Neuronal stem cell (in vitro differentiated cells): ENCODE results near the gene MTNR1A.
A peak's percentile ranks its signal among the peaks of the same experiment; 100 is the strongest.

ENCODE experiments used
- DNase-seq: peaks from one replicate; pipeline ENCODE4 v3.0.0-alpha.2; 2013; ENCODE audit warnings: low spot score
- H2AFZ ChIP-seq: one replicate; pipeline ENCODE4 v1.6.1; 2013; ENCODE audit warnings: mild to moderate bottlenecking, low read length, inconsistent platforms
- H2AK5ac ChIP-seq: 2 replicates; pipeline ENCODE4 v1.6.1; 2013; ENCODE audit warnings: low read depth, mild to moderate bottlenecking, inconsistent platforms, low read length, moderate library complexity, mixed read lengths
- H2BK120ac ChIP-seq: 2 replicates; pipeline ENCODE4 v1.6.1; 2013; ENCODE audit warnings: low read depth, mild to moderate bottlenecking, inconsistent platforms, low read length, moderate library complexity, mixed read lengths
- H2BK12ac ChIP-seq: one replicate; pipeline ENCODE4 v1.6.1; 2013; ENCODE audit warnings: low read length, inconsistent platforms
- H2BK15ac ChIP-seq: 2 replicates; pipeline ENCODE4 v1.6.1; 2013; ENCODE audit warnings: mild to moderate bottlenecking, low read length, inconsistent platforms, mixed read lengths
- H2BK5ac ChIP-seq: one replicate; pipeline ENCODE4 v1.6.1; 2013; ENCODE audit warnings: inconsistent platforms, mild to moderate bottlenecking, low read length, moderate library complexity
- H3K14ac ChIP-seq: one replicate; pipeline ENCODE4 v1.6.1; 2013; ENCODE audit warnings: low read length, inconsistent platforms
- H3K18ac ChIP-seq: 2 replicates; pipeline ENCODE4 v1.6.1; 2013; ENCODE audit warnings: low read length, inconsistent platforms
- H3K23ac ChIP-seq: 2 replicates; pipeline ENCODE4 v1.6.1; 2013; ENCODE audit warnings: low read depth, mild to moderate bottlenecking, mixed read lengths, low read length, inconsistent platforms; ENCODE audit not compliant: poor library complexity
- H3K27ac ChIP-seq: replicated peaks from 3 replicates; pipeline ENCODE4 v1.5.1; 2013; ENCODE audit warnings: low read length, inconsistent platforms
- H3K27me3 ChIP-seq, 3 experiments: 2 replicates each; pipeline ENCODE4 v1.6.1; 2013; ENCODE audit warnings: low read length in 3 of 3, mild to moderate bottlenecking in 2 of 3, inconsistent platforms in 1 of 3, low read depth in 1 of 3, mixed read lengths in 1 of 3, moderate library complexity in 1 of 3; ENCODE audit not compliant: control insufficient read depth in 3 of 3, insufficient read depth in 3 of 3
- H3K36me3 ChIP-seq, 2 donors: replicated peaks in 1 of 2; 2 replicates each; pipeline ENCODE4 v1.6.1; 2013; ENCODE audit warnings: low read length in 2 of 2; ENCODE audit not compliant: control insufficient read depth in 2 of 2, insufficient read depth in 2 of 2
- H3K4ac ChIP-seq: 2 replicates; pipeline ENCODE4 v1.6.1; 2013; ENCODE audit warnings: inconsistent platforms, mild to moderate bottlenecking, low read length, moderate library complexity
- H3K4me1 ChIP-seq, 2 donors: 1 replicate in 1 of 2; 2 replicates in 1 of 2; pipeline ENCODE4 v1.6.1; 2013; ENCODE audit warnings: low read length in 2 of 2, low read depth in 1 of 2; ENCODE audit not compliant: control insufficient read depth in 2 of 2, insufficient read depth in 1 of 2
- H3K4me2 ChIP-seq: one replicate; pipeline ENCODE4 v1.6.1; 2013; ENCODE audit warnings: mild to moderate bottlenecking, low read length, inconsistent platforms; ENCODE audit not compliant: insufficient read depth, poor library complexity, severe bottlenecking
- H3K4me3 ChIP-seq, 2 donors: 2 replicates each; pipeline ENCODE4 v1.5.1; 2013; ENCODE audit warnings: low read length in 2 of 2, mild to moderate bottlenecking in 2 of 2, inconsistent platforms in 1 of 2, moderate library complexity in 1 of 2
- H3K79me1 ChIP-seq: one replicate; pipeline ENCODE4 v1.6.1; 2013; ENCODE audit warnings: low read depth, mild to moderate bottlenecking, inconsistent platforms, low read length, moderate library complexity
- H3K9ac ChIP-seq: one replicate; pipeline ENCODE4 v1.6.1; 2013; ENCODE audit warnings: mild to moderate bottlenecking, low read depth, low read length, inconsistent platforms; ENCODE audit not compliant: poor library complexity
- H3K9me3 ChIP-seq, 2 donors: replicated peaks in 1 of 2; 2 replicates each; pipeline versions ENCODE3 to v1.6.1; 2013; ENCODE audit warnings: low read length in 2 of 2, mild to moderate bottlenecking in 2 of 2, inconsistent platforms in 1 of 2, low read depth in 1 of 2, mixed read lengths in 1 of 2, moderate library complexity in 1 of 2; ENCODE audit not compliant: control insufficient read depth in 2 of 2, insufficient read depth in 1 of 2
- H4K8ac ChIP-seq: one replicate; pipeline ENCODE4 v1.6.1; 2013; ENCODE audit warnings: low read depth, mild to moderate bottlenecking, inconsistent platforms, low read length, moderate library complexity
- H4K91ac ChIP-seq: one replicate; pipeline ENCODE4 v1.6.1; 2013; ENCODE audit warnings: low read length, low read depth, mild to moderate bottlenecking, inconsistent platforms; ENCODE audit not compliant: poor library complexity
- WGBS, 2 donors: extraction: QIAGEN DNeasy Blood & Tissue Kit; methylation state at CpG; one replicate each; pipeline ENCODE4 v1.1.7; 2013; ENCODE audit warnings: missing lambda C conversion rate in 2 of 2, mixed read lengths in 1 of 2; ENCODE audit not compliant: insufficient read length in 2 of 2, insufficient replicate concordance in 1 of 2; ENCODE audit errors: extremely low coverage in 2 of 2; 5-methylcytosine and 5-hydroxymethylcytosine counted together

Gene MTNR1A

GRCh38 chr4:186545436-186545835 is 9.9 kb downstream of the MTNR1A start:
- Histone ChIP-seq H4K8ac (no peak overlapping the region), H3K4me3 (no peak overlapping the region)
- whole genome bisulfite sequencing, 2 donors = no CpG with 5 or more reads among the region's 7 CpGs

DNA sequence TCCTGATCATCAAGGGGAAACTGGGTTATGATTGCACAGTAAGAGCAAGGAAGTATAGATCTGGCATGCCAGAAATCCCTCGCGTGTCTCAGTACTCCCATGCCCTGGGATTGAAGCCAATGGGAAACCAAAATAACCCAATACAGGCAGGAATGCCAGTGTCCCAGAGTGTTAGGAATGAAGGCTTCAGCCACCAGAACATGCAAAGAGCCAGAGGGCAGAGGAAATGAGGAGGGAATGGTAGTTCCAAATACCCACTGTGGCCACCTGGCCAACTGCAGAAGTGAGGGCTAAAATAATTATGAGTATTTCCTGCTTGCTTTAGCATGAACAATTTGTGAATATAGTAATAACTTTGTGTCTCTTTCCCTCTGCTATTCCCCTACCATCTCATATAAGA is 12.2 kb downstream of the MTNR1A start:
- Histone ChIP-seq H2AK5ac (no peak overlapping the region), H3K27me3 (peaks cover 0 to 7% (median 0%) of the 10 kb centered on the region in 3 experiments), H3K79me1 (peaks cover 2% of the 10 kb centered on the region), H2BK120ac (no peak overlapping the region), H4K91ac (no peak overlapping the region), H2AFZ (no peak overlapping the region), H3K4me1 (no peaks in the 10 kb centered on the region), H3K27ac (no peak overlapping the region), H3K9me3 (peaks cover 0 to 6% of the 10 kb centered on the region in 2 donors), H3K36me3 (no peaks in the 10 kb centered on the region), H3K4me3 (no peak overlapping the region), H2BK15ac (no peak overlapping the region), H3K23ac (no peak overlapping the region), H3K14ac (no peak overlapping the region), H3K4me2 (no peak overlapping the region), H3K18ac (no peak overlapping the region), H3K9ac (no peak overlapping the region), H2BK12ac (no peak overlapping the region), H4K8ac (no peak overlapping the region), H3K4ac (no peak overlapping the region), H2BK5ac (no peak overlapping the region)
- no peak for DNase-seq
- WGBS, 2 donors = no CpG with 5 or more reads among the region's 2 CpGs

More at GRCh38 chr4:186545436-186545835, 9.9 kb downstream of the MTNR1A start:
- H4K91ac ChIP-seq = no peak overlapping the region
- no peak overlapping the region for H3K4me2 ChIP-seq
- no peak overlapping the region for H2BK12ac ChIP-seq
- no peaks in the 10 kb centered on the region for H3K36me3 ChIP-seq
- H3K23ac ChIP-seq = peak overlapping the region; percentile 68
- H3K14ac ChIP-seq = no peak overlapping the region
- no peak overlapping the region for H2AK5ac ChIP-seq
- no peak overlapping the region for H3K27ac ChIP-seq
- H3K9ac ChIP-seq = no peak overlapping the region
- no peaks in the 10 kb centered on the region for H3K4me1 ChIP-seq
- H2BK5ac ChIP-seq = no peak overlapping the region
- H3K27me3 ChIP-seq = peaks cover 0 to 25% (median 0%) of the 10 kb centered on the region in 3 experiments
- H2AFZ ChIP-seq = no peak overlapping the region
- H2BK120ac ChIP-seq = no peak overlapping the region
- no peak for DNase-seq
- H3K79me1 ChIP-seq = peaks cover 2% of the 10 kb centered on the region
- no peak overlapping the region for H3K18ac ChIP-seq
- H2BK15ac ChIP-seq = no peak overlapping the region
- peaks cover 0 to 6% of the 10 kb centered on the region in 2 donors for H3K9me3 ChIP-seq
- H3K4ac ChIP-seq = no peak overlapping the region

DNA sequence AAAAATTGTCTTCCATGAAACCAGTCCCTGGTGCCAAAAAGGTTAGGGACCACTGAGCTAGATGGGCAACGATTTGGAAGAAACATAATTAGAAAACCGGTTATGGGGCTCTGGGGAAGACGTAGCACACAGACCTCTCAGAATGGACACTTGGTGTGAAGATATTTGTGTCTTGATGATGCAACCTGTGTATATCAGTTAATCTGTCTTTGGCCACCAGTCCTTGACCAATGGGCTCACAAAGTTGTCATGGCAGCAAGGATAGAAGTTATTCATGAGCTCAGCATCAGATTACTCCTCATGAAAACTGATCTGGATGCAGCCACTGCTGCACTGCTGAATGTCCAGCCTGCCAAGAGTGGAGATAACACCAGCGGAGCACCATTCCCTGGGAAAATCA is 13.6 kb downstream of the MTNR1A start:
- no peak overlapping the region for H3K4me3 ChIP-seq
- no peak overlapping the region for H2AK5ac ChIP-seq
- H2AFZ ChIP-seq = no peak overlapping the region
- peaks cover 0 to 7% (median 0%) of the 10 kb centered on the region in 3 experiments for H3K27me3 ChIP-seq
- no peak overlapping the region for H4K8ac ChIP-seq
- H3K79me1 ChIP-seq = no peaks in the 10 kb centered on the region
- DNase-seq = no peak
- H3K14ac ChIP-seq = no peak overlapping the region
- peaks cover 0 to 3% of the 10 kb centered on the region in 2 donors for H3K9me3 ChIP-seq
- no peak overlapping the region for H2BK5ac ChIP-seq
- no peak overlapping the region for H3K27ac ChIP-seq
- H2BK120ac ChIP-seq = no peak overlapping the region
- no peak overlapping the region for H3K4ac ChIP-seq
- no peaks in the 10 kb centered on the region for H3K36me3 ChIP-seq
- H3K4me1 ChIP-seq = no peaks in the 10 kb centered on the region
- no peak overlapping the region for H2BK12ac ChIP-seq
- no peak overlapping the region for H4K91ac ChIP-seq
- no peak overlapping the region for H3K4me2 ChIP-seq
- no CpG with 5 or more reads among the region's 4 CpGs for WGBS, 2 donors
- H2BK15ac ChIP-seq = no peak overlapping the region
- H3K23ac ChIP-seq = no peak overlapping the region
- no peak overlapping the region for H3K9ac ChIP-seq
- H3K18ac ChIP-seq = no peak overlapping the region

DNA sequence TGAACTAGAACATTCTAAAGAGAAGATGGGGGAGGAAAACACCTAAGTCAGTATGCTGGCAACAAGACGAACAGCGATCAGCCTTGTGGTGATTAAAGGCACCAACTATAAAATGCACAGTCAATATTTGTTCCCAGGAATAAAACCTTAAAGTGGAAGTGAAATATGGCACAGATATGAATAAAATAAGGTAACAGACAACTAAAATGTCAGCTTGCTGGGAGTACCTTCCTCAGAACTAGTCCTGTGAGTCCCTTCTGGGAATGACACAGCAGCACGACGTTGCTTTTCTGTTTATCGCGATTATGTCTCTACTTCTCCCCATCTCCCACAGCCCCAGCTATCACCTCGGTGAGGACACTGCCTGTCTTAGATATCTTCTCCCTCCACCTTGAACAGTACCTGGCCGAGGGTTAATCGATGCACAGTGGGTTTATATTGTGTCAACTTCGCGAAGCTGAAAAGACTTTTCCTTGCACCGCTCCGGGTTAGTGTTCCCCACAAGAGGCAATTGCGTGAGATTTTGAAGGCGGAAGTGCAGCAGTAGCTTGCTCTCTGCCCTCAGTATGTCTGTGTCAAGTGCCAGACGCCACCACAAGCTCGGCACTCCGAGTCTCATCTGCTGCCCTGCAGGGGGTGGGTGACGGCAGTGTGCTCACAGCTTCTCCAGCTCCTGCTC is 17.4 kb downstream of the MTNR1A start:
- H2BK120ac ChIP-seq = no peak overlapping the region
- no CpG with 5 or more reads among the region's 19 CpGs for WGBS, 2 donors
- no peak overlapping the region for H2AFZ ChIP-seq

More for the DNA sequence above, 17.4 kb downstream of the MTNR1A start:
- Histone ChIP-seq H2BK5ac (no peak overlapping the region), H3K23ac (no peak overlapping the region), H3K4me2 (no peak overlapping the region), H4K91ac (no peak overlapping the region), H3K4me1 (no peaks in the 10 kb centered on the region), H3K36me3 (no peaks in the 10 kb centered on the region), H2BK15ac (no peak overlapping the region), H3K27me3 (no peaks in the 10 kb centered on the region), H3K18ac (peak overlapping the region; percentile 3), H3K27ac (no peak overlapping the region), H3K4ac (no peak overlapping the region), H4K8ac (no peak overlapping the region), H3K14ac (no peak overlapping the region), H3K79me1 (peaks cover 2% of the 10 kb centered on the region), H3K9me3 (peaks cover 0 to 4% of the 10 kb centered on the region in 2 donors), H2AK5ac (no peak overlapping the region), H3K4me3 (no peak overlapping the region), H2BK12ac (no peak overlapping the region), H3K9ac (no peak overlapping the region)
- no peak for DNase-seq
